OCI-LY7 (cell line): Measurements from ENCODE around the gene KHDC4. TPM values are rescaled to one million over a fixed set of nuclear protein-coding genes. Genes with fewer than 3 reads are reported as not detected.

Experiments used
- BruUV-seq: library from RNA; stranded (reverse); fragments of 400-500 nt; replicated peaks from 2 replicates; lab custom pipeline; 2021; lab: Mats Ljungman, UMichigan
- CTCF ChIA-PET: fragments of 300-600 bp; sonication (Branson Sonifier 250); formaldehyde crosslinking; loops from one replicate; lab custom pipeline; 2022; ENCODE audit warnings: antibody characterized with exemption; ENCODE audit not compliant: unreplicated experiment; lab: Charles Lee
- POLR2A ChIA-PET: fragments of 300-600 bp; sonication (Branson Sonifier 250); formaldehyde crosslinking; loops from one replicate; lab custom pipeline; 2022; ENCODE audit warnings: antibody characterized with exemption; lab: Charles Lee
- DNase-seq: peaks from one replicate; pipeline ENCODE4 v3.0.0-alpha.2; 2015; ENCODE audit warnings: low spot score
- H2AFZ ChIP-seq: fragments of 200-600 bp; sonication (generic), shearing (Covaris generic); 2 replicates; pipeline ENCODE4 v1.6.1; 2014; ENCODE audit warnings: mild to moderate bottlenecking, antibody characterized with exemption, low read length, moderate library complexity
- H3K27ac ChIP-seq: fragments of 200-600 bp; sonication (generic); 2 replicates; pipeline ENCODE4 v1.5.1; 2014; ENCODE audit warnings: mixed run types, low read depth, mild to moderate bottlenecking, moderate library complexity, low read length, inconsistent platforms; ENCODE audit not compliant: poor library complexity, severe bottlenecking
- H3K36me3 ChIP-seq: fragments of 200-600 bp; sonication (generic); 2 replicates; pipeline ENCODE4 v1.6.1; 2014; ENCODE audit warnings: mild to moderate bottlenecking, antibody characterized with exemption, low read length, moderate library complexity, mixed read lengths; ENCODE audit not compliant: insufficient read depth
- H3K4me1 ChIP-seq: fragments of 200-600 bp; sonication (generic); 2 replicates; pipeline ENCODE4 v1.5.1; 2014; ENCODE audit warnings: mild to moderate bottlenecking, low read length; ENCODE audit not compliant: insufficient read depth, poor library complexity, severe bottlenecking
- H3K4me2 ChIP-seq: fragments of 200-600 bp; sonication (generic); 2 replicates; pipeline ENCODE4 v1.6.1; 2014; ENCODE audit warnings: mild to moderate bottlenecking, low read length
- H3K4me3 ChIP-seq: fragments of 200-600 bp; sonication (generic); 2 replicates; pipeline ENCODE4 v1.5.1; 2014; ENCODE audit warnings: mild to moderate bottlenecking, low read depth, low read length; ENCODE audit not compliant: poor library complexity, severe bottlenecking
- H3K79me2 ChIP-seq: fragments of 200-600 bp; sonication (generic); 2 replicates; pipeline ENCODE4 v1.6.1; 2016; ENCODE audit warnings: low read depth, mild to moderate bottlenecking, low read length, moderate library complexity, mixed read lengths; ENCODE audit not compliant: insufficient read depth
- H3K9me2 ChIP-seq: fragments of 200-600 bp; sonication (generic); 2 replicates; pipeline ENCODE4 v1.6.1; 2016; ENCODE audit warnings: mild to moderate bottlenecking, low read length, mixed read lengths; ENCODE audit not compliant: insufficient read depth
- H3K9me3 ChIP-seq: fragments of 200-600 bp; sonication (generic); 2 replicates; pipeline ENCODE4 v1.6.1; 2014; ENCODE audit warnings: mild to moderate bottlenecking, mixed run types, low read length, mixed read lengths
- H4K20me1 ChIP-seq: fragments of 200-600 bp; sonication (generic); 2 replicates; pipeline ENCODE4 v1.6.1; 2014; ENCODE audit warnings: mild to moderate bottlenecking, antibody characterized with exemption, low read length, moderate library complexity, mixed read lengths; ENCODE audit not compliant: insufficient read depth
- CTCF ChIP-seq: fragments of 200-600 bp; sonication (generic); conservative IDR thresholded peaks from 2 replicates; pipeline ENCODE4 v1.5.1; 2014; ENCODE audit warnings: mild to moderate bottlenecking, antibody characterized with exemption, low read length, moderate library complexity, mixed read lengths
- EZH2phosphoT487 ChIP-seq: fragments of 200-600 bp; sonication (generic); IDR thresholded peaks from 2 replicates; pipeline ENCODE4 v1.6.1; 2018; ENCODE audit warnings: low read depth, borderline replicate concordance, mild to moderate bottlenecking, mixed run types, antibody characterized with exemption, low read length, moderate library complexity, mixed read lengths
- intact Hi-C: fragments of 100-400 bp; cut with micrococcal nuclease; formaldehyde crosslinking; loops from one replicate; pipeline ENCODE4 v1.10.0; 2022; ENCODE audit not compliant: unreplicated experiment
- total RNA-seq, 2 experiments: library from RNA; depleted of rRNA in 1 of 2; stranded (reverse); fragments of >200 nt in 1 of 2; shearing (Covaris generic) in 1 of 2; gene quantifications; 2 replicates each; pipeline ENCODE4 v1.2.3, GENCODE V29; 2014 to 2022

KHDC4 gene
- total RNA-seq, 2 experiments from 2014 or later, result 88.9 to 121 TPM

GRCh38 chr1:155954645-155955044, 20.4 kb upstream of the KHDC4 start:
- H2AFZ ChIP-seq, result no peak overlapping the region
- no peaks in the 10 kb centered on the region for H4K20me1 ChIP-seq
- H3K27ac ChIP-seq, result no peak overlapping the region
- POLR2A ChIA-PET, result interaction anchor here (0.8 to 2.3 kb wide), 3 partner anchors 9 to 26 kb away, joined by 4 to 6 read pairs (median 6); no protein-coding TSS in a partner anchor
- H3K79me2 ChIP-seq, result no peaks in the 10 kb centered on the region; the same call in 1 of the 2 replicates
- no peaks in the 10 kb centered on the region for H3K9me2 ChIP-seq
- H3K4me3 ChIP-seq, result no peak overlapping the region
- no peak overlapping the region for H3K4me2 ChIP-seq
- no peak for DNase-seq
- TF ChIP-seq EZH2phosphoT487 (no peak), CTCF (no peak)
- CTCF ChIA-PET, result no interaction called here
- H3K9me3 ChIP-seq, result no peaks in the 10 kb centered on the region
- H3K36me3 ChIP-seq, result peaks cover 98% of the 10 kb centered on the region
- BruUV-seq, result no TSS peak
- intact Hi-C loops, result no loop called here
- H3K4me1 ChIP-seq, result peaks cover 18% of the 10 kb centered on the region

- Histone ChIP-seq H3K36me3 (peaks cover 96% of the 10 kb centered on the region), H3K4me2 (no peak overlapping the region), H3K4me1 (peaks cover 6% of the 10 kb centered on the region), H4K20me1 (no peaks in the 10 kb centered on the region), H3K27ac (no peak overlapping the region), H3K9me2 (no peaks in the 10 kb centered on the region), H2AFZ (no peak overlapping the region), H3K79me2 (no peaks in the 10 kb centered on the region), H3K9me3 (no peaks in the 10 kb centered on the region), H3K4me3 (no peak overlapping the region)
- intact Hi-C loops, result no loop called here
- ChIA-PET POLR2A (no interaction called here), CTCF (no interaction called here)
- no peak for DNase-seq
- BruUV-seq, result no TSS peak
- TF ChIP-seq EZH2phosphoT487, result no peak
- TF ChIP-seq CTCF, result no peak
Observed at GRCh38 chr1:155952505-155952890, 18.3 kb upstream of the KHDC4 start.

GRCh38 chr1:155951753-155952504, 17.7 kb upstream of the KHDC4 start:
- Histone ChIP-seq H3K36me3 (peaks cover 96% of the 10 kb centered on the region), H3K4me2 (no peak overlapping the region), H4K20me1 (no peaks in the 10 kb centered on the region), H3K9me3 (no peaks in the 10 kb centered on the region), H3K4me1 (peaks cover 11% of the 10 kb centered on the region), H3K9me2 (no peaks in the 10 kb centered on the region), H3K79me2 (no peaks in the 10 kb centered on the region), H3K27ac (no peak overlapping the region), H2AFZ (no peak overlapping the region), H3K4me3 (no peak overlapping the region)
- intact Hi-C loops, result no loop called here
- ChIA-PET POLR2A (no interaction called here), CTCF (no interaction called here)
- TF ChIP-seq CTCF, result no peak
- TF ChIP-seq EZH2phosphoT487, result no peak
- no TSS peak for BruUV-seq
- no peak for DNase-seq
